HG03045 (cell line): ENCODE measurements around the gene PRRG1.
"Not testable (repeated sequence)": the region's sequence is repeated elsewhere in the genome, so short reads cannot be mapped to it uniquely, and the experiment has no call there.

Experiments
- ATAC-seq: cut with Tn5 transposase; IDR thresholded peaks from one replicate; pipeline ENCODE4 v1.9.1; 2021; ENCODE audit warnings: mild to moderate bottlenecking, moderate library complexity; ENCODE audit not compliant: unreplicated experiment

The PRRG1 gene

DNA sequence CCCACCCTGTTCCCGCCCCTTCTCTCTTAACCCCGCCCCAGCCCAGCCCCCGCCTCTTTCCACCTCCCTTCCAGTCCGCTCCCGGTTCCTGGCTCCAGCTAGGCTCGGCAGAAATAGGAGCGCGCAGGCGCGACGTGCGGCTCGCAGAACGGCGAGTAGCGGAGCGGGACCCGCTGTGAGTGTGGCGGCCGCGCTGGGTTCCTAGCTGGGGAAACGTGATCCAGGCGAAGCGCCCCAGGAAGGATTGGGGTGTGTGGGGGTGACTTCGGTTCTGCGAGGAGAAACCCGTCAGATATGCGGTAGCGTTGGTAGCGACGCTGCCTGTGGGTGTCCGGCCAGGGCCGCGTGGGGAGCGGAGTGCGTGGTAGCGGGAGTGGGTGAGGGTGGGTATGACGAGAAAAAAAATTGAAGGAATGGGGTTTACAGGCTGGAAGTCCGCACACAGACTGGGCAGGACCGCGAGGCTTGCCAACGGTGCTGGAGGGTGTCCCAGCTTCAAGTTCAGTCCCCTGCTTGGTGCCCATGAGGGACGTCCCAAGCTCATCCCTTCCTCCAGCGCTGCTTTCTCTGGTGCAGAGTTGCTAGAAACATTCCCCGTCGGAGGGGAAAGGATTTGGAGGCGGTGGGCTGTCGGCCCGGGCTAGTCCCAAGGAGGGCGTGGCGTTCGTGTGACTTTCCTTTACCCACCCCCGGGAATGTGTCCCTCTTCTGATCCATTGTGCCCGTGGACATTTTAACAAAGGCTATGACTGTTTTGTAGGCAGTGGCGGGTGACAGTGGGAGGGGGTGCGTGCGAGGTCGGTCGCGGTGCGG, at the start of gene PRRG1:
Gene PRRG1, plus strand, starts transcription at position 144 of the 813 bp plus-strand sequence. CDS start 56,886 bp downstream, outside the sequence.
- no peak for ATAC-seq

DNA sequence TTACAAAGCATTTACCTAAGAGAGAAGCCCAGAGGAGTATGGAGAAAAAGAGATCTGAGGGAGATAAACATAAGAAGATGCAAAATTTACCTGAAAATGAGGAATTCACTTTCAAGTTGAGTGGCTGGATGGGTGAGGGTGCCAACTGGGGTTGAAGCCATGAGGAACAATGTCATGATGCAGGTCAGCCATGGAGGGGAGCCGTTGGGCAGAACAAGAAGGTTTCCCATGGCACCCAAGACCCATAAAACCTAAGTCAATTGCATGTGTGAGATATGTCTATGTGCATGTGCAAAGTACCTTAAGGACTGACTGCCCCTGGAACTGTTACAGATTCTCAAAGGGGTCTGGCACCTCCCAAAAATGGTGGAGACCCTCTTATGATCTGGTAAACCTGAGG, 46.6 kb upstream of the PRRG1 start:
- ATAC-seq, result no peak

DNA sequence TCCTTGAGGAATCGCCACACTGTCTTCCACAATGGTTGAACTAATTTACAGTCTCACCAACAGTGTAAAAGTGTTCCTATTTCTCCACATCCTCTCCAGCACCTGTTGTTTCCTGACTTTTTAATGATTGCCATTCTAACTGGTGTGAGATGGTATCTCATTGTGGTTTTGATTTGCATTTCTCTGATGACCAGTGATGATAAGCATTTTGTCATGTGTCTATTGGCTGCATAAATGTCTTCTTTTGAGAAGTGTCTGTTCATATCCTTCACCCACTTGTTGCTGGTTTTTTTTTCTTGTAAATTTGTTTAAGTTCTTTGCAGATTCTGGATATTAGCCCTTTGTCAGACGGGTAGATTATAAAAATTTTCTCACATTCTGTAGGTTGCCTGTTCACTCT, 43.9 kb upstream of the PRRG1 start:
- ATAC-seq, result not testable (repeated sequence)

DNA sequence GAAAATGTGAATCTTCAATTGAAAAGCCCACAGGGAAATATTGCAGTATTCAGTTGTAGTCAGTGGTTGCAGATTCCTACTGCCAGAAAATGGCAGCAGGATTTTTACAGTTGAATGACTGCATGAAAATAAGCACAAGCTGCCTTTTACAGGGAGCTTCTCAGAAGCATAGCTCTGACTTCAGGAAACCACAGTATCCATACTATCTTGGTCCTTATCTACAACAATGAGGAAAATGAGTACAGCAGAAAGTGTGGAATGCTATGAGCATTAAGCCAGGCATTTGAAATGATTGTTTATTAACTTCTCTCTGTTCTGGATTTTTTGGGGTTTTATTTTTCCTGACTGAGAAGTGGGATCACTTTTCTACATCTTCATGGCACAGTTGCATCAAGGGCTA, 34.6 kb upstream of the PRRG1 start:
- no peak for ATAC-seq

DNA sequence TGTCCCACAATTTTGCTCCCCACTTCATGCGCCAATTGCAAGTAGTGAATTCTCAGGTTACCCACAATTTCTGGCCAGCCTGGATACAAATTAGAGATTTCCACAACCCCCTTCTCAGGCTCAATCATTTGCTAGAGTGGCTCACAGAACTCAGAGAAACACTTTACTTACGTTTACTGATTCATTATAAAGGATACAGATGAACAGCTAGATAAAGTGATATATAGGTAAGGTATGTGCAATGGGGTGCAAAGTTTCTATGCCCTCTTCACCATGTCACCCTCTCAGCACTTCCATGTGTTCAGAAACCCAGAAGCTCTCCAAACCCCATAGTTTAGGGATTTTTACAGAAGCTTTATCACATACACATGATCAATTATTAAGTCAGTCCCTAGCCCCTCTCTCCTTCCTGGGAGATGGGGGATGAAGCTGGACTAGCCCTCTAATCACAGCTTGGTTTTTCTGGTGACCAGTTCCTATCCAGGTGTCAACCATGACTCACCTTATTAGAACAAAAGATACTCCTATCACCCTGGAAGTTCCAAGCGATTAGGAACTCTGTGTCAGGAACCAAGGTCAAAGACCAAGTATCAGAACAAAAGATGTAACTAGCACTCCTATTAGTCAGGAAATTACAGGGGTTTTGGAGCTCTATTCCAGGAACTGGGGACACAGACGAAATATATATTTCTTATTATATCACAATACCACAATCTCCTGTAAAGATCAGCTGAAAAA, 33.5 kb upstream of the PRRG1 start:
- no peak for ATAC-seq

DNA sequence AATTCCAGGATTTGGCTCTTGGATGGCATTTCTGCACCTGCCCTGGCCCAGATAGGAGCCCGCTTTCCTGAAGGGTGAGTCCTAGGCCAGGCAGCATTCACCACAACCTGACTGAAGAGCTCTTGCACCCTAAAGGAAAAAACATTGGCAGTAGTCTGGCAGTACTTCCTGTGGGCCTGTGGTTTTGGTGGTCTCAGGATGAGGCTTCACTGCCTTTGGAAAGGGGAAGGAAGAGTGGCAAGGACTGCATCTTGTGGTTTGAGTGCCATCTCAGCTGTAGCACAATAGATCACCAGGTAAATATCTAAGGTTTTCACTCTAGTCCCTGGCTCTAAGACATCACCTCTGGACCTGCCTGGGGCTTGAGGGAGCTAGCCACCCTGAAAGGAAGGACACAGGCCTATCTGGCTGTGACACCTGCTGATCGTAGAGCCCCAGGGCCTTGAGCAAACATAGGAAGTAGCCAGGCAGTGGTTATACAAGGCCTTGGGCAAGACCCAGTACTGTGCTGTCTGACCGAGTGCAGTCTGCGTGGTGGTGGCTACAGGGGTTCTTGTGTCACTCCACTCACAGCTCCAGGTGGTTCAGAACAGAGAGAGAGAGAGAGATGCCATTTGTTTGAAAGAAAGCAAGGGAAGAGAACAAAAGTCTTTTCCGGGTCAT, 28.5 kb upstream of the PRRG1 start:
- no peak for ATAC-seq

DNA sequence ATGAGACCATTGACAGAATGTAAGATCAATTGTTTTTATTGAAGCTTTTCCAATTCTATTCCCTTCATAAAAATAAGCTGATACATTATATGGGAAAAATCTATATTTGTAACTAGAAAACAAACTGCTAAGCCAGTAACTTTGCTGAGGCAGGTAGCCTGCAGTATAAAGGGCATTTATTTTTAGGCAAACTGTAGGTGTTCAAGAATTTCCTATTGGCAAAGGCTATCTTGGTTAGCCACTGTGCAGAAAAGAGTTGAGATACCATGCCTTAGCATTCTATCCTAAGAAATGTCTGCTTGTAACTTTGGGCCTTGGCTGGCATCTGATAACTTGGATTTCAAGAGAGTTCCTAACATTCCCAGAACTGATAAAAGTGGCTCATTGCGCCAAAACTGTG, 18.5 kb upstream of the PRRG1 start:
- no peak for ATAC-seq

DNA sequence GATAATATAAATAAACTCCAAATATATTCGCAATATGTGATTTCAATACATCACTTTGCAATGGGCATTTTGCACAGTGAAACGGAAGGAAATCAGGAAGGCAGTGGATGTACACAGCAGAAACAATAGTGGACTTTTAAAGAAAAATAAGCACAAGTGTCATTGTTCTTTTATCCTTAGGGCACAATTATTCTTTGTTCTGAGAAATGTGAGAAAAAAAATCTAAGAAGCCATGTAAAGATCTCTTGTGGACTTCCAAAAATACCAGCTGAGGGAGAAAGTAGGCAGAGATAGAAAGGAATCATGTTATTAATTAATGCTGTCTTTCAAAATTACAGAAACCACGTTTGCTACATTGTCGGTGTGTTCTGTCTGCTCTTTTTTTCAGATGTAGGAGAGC, 17.6 kb upstream of the PRRG1 start:
- ATAC-seq, result no peak

DNA sequence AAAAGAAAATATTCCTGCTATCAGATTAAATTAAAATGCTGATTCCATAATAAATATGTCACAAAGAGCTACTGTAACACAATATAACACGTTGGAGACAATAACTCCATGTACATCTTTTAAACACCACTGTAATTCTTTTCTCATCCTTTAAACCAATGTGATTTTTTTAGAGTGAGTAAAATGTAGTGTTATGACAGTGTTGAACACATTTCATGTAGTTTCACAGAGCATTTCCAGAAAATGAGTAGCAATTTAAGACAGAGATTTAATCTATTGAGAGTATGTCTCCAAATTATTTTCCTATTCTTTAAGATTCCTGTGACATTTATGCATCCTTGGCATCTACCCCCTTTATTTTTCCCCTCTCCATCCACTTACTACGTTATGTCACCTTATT, 17.1 kb upstream of the PRRG1 start:
- ATAC-seq, result no peak

DNA sequence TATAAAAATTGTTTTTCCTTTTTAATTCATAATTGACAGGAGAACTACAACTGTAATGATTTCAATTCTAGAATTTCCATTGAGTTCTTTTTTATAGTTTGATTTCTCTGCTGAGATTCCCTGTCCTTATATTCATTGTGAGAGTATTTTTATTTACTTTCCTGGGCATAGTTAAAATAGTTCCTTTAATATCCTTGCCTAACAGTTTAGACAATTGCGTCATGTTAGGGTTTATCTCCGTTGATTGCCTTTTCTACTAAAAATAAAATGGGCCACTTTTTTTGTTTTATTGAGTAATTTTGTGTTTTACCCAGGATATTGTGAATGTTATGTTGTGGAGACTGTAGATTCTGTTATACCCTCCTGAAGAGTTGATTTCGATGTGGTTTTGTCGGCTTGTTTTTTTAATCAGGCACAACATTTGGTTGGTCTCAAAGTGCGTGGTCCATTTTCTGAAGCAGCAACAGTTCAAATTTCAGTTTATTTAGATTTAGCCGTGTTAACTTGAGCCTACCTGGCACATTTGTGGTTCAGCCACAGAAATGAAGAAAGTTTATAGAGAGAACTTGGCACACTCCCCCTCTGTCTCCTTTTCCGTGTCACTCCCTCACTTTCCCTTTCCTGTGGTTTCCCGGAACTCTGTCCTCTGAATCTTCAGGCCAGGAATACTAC, 16.0 kb upstream of the PRRG1 start:
- ATAC-seq, result no peak

DNA sequence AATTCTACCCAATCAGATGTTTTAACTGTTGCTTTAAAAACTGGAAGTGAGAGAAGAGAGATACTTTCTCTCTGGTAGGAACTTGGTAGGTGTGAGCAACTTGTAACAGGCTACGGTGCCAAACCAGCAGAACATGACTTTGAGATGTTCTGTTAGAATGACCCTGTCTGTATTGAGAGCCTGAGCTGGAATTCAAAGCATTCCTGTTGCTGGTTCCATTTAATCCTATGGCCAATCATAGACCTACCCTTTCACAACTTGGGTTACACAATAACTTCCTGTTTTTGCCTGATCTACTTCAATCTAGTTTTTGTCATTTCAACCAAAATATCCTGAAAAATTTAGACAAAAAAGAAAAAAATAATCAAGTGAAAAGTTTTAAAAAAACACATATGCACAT, 1.7 kb upstream of the PRRG1 start:
- no peak for ATAC-seq

DNA sequence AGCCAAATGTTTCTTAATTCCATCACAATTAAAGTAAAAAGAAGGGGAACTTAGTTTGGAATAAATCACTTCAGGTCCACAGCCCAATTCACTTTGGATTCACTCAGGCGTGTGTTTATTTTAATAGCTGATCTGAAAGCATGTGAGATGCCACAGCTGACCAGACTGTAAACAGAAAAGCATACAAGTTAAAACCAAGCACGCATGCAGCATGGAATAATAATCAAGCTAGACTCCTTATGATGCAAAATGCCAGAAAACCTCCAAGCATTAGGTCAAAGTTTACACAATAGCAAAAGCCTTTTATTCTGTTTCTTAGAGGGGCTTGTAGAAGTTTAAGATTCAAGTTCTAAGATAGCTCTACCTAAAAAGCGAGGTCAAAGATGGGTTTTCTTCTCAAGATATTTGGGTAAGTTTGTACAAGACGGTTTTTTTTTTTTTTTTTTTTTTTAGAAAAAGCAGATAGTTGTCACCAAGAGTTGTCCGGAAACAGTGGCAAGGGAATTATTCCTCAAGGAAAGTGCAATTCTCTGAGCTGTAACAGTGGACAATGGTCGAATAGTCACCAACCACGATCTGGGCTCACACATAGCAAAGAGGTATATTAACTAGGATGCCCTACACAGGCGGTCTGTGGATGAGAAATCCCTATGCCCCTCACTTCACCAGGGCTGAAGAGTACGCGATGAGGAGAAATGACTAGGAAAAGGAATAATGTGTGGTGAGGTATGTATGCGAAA, 763 bp upstream of the PRRG1 start:
- ATAC-seq, result no peak

DNA sequence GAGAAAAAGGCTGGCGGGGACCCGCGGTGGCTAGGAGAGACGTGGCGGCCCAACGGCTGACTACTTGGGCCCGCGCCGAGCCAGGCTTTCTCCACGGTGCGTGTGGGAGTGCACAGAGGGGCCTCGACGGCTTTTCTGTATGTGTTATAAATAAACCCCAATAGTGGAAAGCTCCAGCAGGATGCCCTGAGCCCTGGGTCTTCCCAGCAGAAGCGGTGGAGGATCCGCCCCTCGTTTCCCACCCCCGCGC, 268 bp upstream of the PRRG1 start:
- ATAC-seq, result no peak

DNA sequence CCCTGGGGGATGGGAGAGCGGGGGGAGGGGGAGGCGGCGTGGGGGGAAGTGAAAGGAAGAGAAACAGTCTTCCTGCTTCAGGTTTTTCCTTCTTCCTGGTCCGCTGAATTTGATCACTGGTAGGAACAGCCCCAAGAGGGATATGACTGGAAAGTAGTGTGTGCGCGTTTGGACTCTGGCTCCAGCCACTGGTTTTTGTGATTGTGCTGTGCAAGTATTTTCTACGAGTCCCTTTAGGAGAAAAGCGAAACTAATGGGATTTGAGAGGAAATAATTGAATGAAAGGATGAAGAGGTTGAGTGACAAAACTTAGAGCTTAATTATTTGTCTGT, 836 bp downstream of the PRRG1 start:
- no peak for ATAC-seq

DNA sequence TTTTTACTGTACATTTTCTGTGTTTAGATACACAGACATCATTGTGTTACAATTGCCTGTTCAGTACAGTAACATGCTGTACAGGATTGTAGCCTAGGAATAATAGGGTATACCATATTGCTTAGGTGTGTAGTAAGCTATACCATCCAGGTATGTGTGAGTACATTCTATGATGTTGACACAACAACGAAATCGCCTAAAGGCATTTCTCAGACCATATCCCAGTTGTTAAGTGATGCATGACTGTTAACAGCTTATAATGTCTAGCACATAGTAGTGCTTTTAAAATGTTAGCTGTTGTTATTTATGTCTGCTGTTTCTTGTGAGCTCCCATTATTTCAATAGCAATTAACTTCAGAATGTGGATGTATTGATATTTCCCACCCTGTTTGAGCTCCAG, 4.5 kb downstream of the PRRG1 start:
- ATAC-seq, result no peak

DNA sequence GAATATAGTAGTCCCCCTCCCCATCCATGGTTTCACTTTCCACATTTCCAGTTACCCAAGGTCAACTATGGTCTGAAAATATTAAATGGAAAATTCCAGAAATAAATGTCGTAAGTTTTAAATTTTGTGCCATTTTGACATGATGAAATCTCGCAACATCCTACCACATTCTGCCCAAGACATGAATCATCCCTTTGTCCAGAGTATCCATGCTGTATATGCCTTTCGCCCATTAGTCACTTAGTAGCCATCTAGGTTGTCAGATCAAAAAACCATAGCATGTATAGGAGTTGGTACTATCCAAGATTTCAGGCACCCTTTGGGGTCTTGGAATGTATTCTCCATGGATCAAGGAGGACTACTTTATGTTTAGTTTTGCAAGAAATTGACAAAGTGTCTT, 8.3 kb downstream of the PRRG1 start:
- ATAC-seq, result no peak

DNA sequence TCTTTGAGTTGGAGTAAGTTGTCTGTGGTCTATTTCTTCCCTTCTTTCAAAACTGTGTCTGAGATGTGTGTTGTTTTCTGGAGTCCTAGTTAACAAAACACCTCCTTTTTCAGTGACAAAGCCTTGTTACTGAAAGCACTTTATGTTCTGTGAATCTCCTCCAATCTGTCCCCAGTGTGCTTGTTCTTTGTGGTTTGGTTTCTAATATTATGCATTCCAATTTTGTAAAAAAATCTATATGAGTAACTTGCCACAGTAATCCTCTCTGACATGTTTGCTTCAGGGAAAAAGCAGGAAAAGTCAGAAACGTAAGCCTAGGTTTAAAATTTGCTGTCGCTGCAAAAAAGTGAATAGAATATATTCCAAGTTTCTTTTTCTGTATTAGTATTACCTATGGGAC, 12.4 kb downstream of the PRRG1 start:
- no peak for ATAC-seq

DNA sequence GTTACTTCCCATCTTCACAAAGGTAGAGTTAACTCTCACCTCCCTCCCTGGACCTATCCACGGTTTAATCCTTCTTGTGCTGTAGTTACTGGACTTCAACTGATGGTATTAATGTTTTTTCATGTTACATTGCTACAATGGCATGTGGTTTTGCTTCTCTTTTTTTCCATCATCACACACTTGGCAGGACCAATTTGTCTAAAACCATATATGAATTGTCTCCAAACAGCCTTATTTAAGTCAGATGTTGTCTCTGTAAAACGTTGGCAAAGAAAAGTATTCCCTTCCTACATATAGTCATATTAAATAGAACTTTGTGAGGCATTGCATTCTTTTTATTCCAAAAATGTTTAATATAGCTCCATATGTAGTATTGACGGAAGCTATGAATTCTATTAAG, 15.5 kb downstream of the PRRG1 start:
- ATAC-seq, result no peak

DNA sequence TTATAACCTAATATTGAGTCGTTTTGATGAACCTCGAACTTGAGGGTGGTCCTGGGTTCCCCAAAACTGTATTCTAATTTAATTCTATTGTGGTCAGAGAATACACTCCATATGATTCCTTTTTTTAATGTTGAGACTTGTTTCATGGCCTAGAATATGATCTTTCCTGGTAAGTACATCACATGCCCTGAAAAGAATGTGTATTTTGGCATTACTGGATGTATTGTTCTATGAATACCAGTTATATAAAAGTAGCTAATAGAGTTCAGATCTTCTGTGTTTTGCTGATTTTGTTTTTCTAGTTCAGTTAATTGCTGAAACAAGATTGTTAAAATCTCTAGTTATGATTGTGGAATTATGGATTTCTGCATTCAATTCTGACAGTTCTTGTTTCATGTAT, 18.8 kb downstream of the PRRG1 start:
- no peak for ATAC-seq

DNA sequence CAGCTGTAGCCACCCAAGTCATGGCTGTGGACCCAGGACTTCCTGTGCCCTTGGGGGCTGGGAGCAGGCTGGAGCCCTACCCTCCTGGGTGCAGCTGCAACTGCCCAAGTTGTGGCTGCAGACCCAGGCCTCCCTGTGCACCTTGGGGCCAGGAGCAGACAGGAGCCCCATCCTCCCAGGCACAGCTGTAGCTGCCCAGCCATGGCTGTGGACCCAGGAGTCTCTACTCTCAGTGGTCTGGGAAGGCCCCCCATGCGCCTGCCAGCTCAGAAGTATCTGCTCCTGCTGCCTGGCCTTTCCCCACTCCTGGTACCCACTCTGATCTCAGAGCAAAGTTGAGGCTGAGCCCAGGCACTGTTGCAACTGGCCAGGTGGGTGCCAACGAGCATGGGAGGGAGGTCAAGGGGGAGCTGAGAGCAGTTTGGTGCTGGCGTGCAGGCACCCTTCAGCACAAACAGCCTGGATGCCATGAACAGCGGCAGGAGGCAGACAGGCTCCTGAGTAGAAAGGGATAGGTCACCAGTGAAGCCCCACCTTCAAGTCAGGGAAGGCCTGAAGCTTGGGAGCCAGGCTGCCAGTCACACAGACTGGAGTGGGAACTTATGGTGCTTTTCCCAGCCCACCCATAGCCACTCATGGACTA, 21.5 kb downstream of the PRRG1 start:
- ATAC-seq, result no peak

DNA sequence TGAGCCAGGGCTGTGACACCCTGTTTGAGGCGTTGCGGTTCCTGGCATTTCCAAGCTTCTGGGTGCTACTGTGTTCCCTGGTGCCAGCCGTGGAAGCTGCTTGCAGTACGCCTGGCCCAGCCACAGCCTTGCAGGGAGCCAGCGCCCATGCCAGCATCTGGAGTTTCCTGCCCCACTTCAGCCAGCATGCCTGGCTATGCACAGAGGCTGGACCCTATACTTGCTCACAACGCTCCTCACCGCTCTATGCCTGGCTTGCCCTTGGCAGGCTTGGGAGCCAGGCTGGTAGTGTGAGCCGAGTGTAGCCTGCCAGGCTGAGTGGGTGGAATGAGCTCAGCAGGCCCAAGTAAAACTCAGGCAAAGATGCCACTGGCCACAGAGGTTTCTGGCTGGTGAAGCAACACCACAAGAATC, 22.4 kb downstream of the PRRG1 start:
- no peak for ATAC-seq
